K562 (cell line): ENCODE data around the gene NAIF1. TPM values are rescaled to one million over a fixed set of nuclear protein-coding genes. Genes with fewer than 3 reads are reported as not detected.

Experiments
- ELF4 ChIP-seq: fragments of 450-650 bp; formaldehyde crosslinking; IDR thresholded peaks from 2 replicates; pipeline ENCODE4 v1.4.0; 2022; ENCODE audit warnings: missing genetic modification characterization
- FOXP1 ChIP-seq: sonication (generic); formaldehyde crosslinking; IDR thresholded peaks from 2 replicates; pipeline ENCODE4 v1.8.0; 2022; ENCODE audit warnings: mild to moderate bottlenecking, missing genetic modification reagents
- GTF2E2 ChIP-seq: fragments of 200-800 bp; sonication (Bioruptor generic); IDR thresholded peaks from 2 replicates; pipeline ENCODE4 v1.6.1; 2016; ENCODE audit warnings: missing genetic modification characterization, missing compliant biosample characterization
- HEY1 ChIP-seq: fragments of 250-450 bp; sonication (Bioruptor Pico); IDR thresholded peaks from 2 replicates; pipeline ENCODE4 v1.5.0; 2020; ENCODE audit warnings: mild to moderate bottlenecking, moderate library complexity, borderline replicate concordance
- HNRNPL ChIP-seq: fragments of 200-400 bp; formaldehyde crosslinking; IDR thresholded peaks from 2 replicates; pipeline ENCODE4 v1.6.1; 2017; ENCODE audit warnings: low read depth, mild to moderate bottlenecking, low read length
- HNRNPUL1 ChIP-seq: fragments of 200-400 bp; formaldehyde crosslinking; IDR thresholded peaks from 2 replicates; pipeline ENCODE4 v1.6.1; 2017; ENCODE audit warnings: low read length
- HOXB6 ChIP-seq: fragments of 250-450 bp; sonication (Bioruptor Pico); IDR thresholded peaks from 2 replicates; pipeline ENCODE4 v1.5.1; 2022; ENCODE audit warnings: mild to moderate bottlenecking, borderline replicate concordance
- ILF3 ChIP-seq: fragments of 450-650 bp; IDR thresholded peaks from 2 replicates; pipeline ENCODE4 v1.6.1; 2018; ENCODE audit warnings: antibody characterized with exemption, mild to moderate bottlenecking, moderate library complexity, borderline replicate concordance
- IRF9 ChIP-seq: fragments of 450-650 bp; IDR thresholded peaks from 2 replicates; pipeline ENCODE4 v1.6.1; 2016; ENCODE audit warnings: missing biosample characterization, missing genetic modification characterization
- LEF1 ChIP-seq: fragments of 450-650 bp; IDR thresholded peaks from 2 replicates; pipeline ENCODE4 v1.6.1; 2016; ENCODE audit warnings: mild to moderate bottlenecking
- MCM5 ChIP-seq: fragments of 450-650 bp; IDR thresholded peaks from 2 replicates; pipeline ENCODE4 v1.6.1; 2016; ENCODE audit warnings: low read depth
- MEIS2 ChIP-seq: fragments of 450-650 bp; IDR thresholded peaks from 2 replicates; pipeline ENCODE4 v1.6.1; 2014; ENCODE audit warnings: mild to moderate bottlenecking; ENCODE audit not compliant: partially characterized antibody
- MTA2 ChIP-seq: fragments of 450-650 bp; IDR thresholded peaks from 2 replicates; pipeline ENCODE4 v1.6.1; 2016; ENCODE audit warnings: low read depth
- NRF1 ChIP-seq, 2 experiments: fragments of 450-650 bp; IDR thresholded peaks in 1 of 2; conservative IDR thresholded peaks in 1 of 2; 2 replicates each; pipeline ENCODE4 v1.6.1; 2014; ENCODE audit warnings: mild to moderate bottlenecking in 2 of 2
- PHB2 ChIP-seq: fragments of 450-650 bp; IDR thresholded peaks from 2 replicates; pipeline ENCODE4 v1.6.1; 2017; ENCODE audit warnings: low read depth
- PTRF ChIP-seq: fragments of 450-650 bp; IDR thresholded peaks from 2 replicates; pipeline ENCODE4 v1.6.1; 2016; ENCODE audit warnings: mild to moderate bottlenecking, missing genetic modification characterization, missing compliant biosample characterization
- RFX5 ChIP-seq: IDR thresholded peaks from 2 replicates; pipeline ENCODE4 v1.6.1; 2011; ENCODE audit warnings: low read depth, mild to moderate bottlenecking, improper control_type of control experiment, low read length
- TRIM24 ChIP-seq, 2 experiments: fragments of 450-650 bp; IDR thresholded peaks; 2 replicates each; pipeline ENCODE4 v1.6.1; 2016
- ZHX1 ChIP-seq: fragments of 150-350 bp; conservative IDR thresholded peaks from 2 replicates; pipeline ENCODE4 v1.6.1; 2014; ENCODE audit warnings: low read length
- ZNF134 ChIP-seq: fragments of 250-450 bp; sonication (Bioruptor Pico); conservative IDR thresholded peaks from 2 replicates; pipeline ENCODE4 v1.4.0; 2020
- ZNF274 ChIP-seq: IDR thresholded peaks from 2 replicates; pipeline ENCODE4 v1.6.1; 2011; ENCODE audit warnings: low read depth, mild to moderate bottlenecking, low read length, moderate library complexity, borderline replicate concordance
- ZNF282 ChIP-seq: sonication (generic); formaldehyde crosslinking; IDR thresholded peaks from 2 replicates; pipeline ENCODE4 v1.8.1; 2023; ENCODE audit warnings: missing genetic modification reagents
- ZNF3 ChIP-seq: fragments of 250-450 bp; sonication (Bioruptor Pico); IDR thresholded peaks from 2 replicates; pipeline ENCODE4 v1.5.0; 2021; ENCODE audit warnings: mild to moderate bottlenecking, moderate library complexity
- ZNF384 ChIP-seq: IDR thresholded peaks from 2 replicates; pipeline ENCODE4 v1.6.1; 2012; ENCODE audit warnings: low read depth, low read length, improper control_type of control experiment
- ZNF449 ChIP-seq: fragments of 250-450 bp; sonication (Bioruptor Pico); IDR thresholded peaks from 2 replicates; pipeline ENCODE4 v1.8.0; 2022; ENCODE audit warnings: moderate library complexity, mild to moderate bottlenecking, inconsistent platforms
- ZNF717 ChIP-seq: fragments of 250-450 bp; sonication (Bioruptor Pico); IDR thresholded peaks from 2 replicates; pipeline ENCODE4 v1.5.0; 2021
- polyA plus RNA-seq, 8 experiments: library from polyadenylated mRNA; depleted of rRNA in 4 of 8; stranded (reverse) in 5 of 8; unstranded in 3 of 8; fragments of >200 nt; fragmentation: Nextera tagmentation in 2 of 8; fragmentation: Illumina TruSeq in 1 of 8; extraction: Ambion mirVana in 2 of 8; extraction: Trizol in 1 of 8; gene quantifications; 2 replicates each; pipeline versions ENCODE4 v1.2.1 to v1.2.3, GENCODE V29; 2011 to 2014; ENCODE audit warnings: inconsistent platforms in 1 of 8, missing spikeins in 1 of 8
- total RNA-seq, 7 experiments: library from RNA; depleted of rRNA in 6 of 7; stranded (reverse); fragments of >200 nt in 6 of 7; fragmentation: Illumina TruSeq in 2 of 7; extraction: Trizol in 2 of 7; gene quantifications; 2 replicates each; pipeline versions ENCODE4 v1.2.1 to v1.2.3, GENCODE V29; 2011 to 2021; ENCODE audit warnings: low replicate concordance in 1 of 7

The NAIF1 gene
- total and polyA plus RNA-seq, 9 of the 15 experiments (the other 6 are each of a cell fraction or from before 2014, with no cell fraction given) = 4.8 to 26.6 (median 17.2) TPM

GRCh38 chr9:128115187-128116103 lies 48.3 kb upstream of the NAIF1 start (continued):
- TF ChIP-seq HNRNPUL1 = no peak
- no peak for TF ChIP-seq ZHX1
- peak; percentile 93 for TF ChIP-seq MTA2
- peak; percentile 55 to 61 for TF ChIP-seq NRF1 (conservative IDR thresholded peaks at IDR 0.05 in 1 of 2, IDR thresholded peaks at IDR 0.05 in 1 of 2)
- TF ChIP-seq ZNF282 = no peak
- TF ChIP-seq MCM5 = no peak
- no peak for TF ChIP-seq ZNF449
- TF ChIP-seq PTRF (tag) = no peak
- peak; percentile 84 for TF ChIP-seq LEF1
- TF ChIP-seq RFX5 = no peak
- TF ChIP-seq MEIS2 = peak; percentile 97
- no peak for TF ChIP-seq FOXP1
- no peak for TF ChIP-seq ZNF274
- TF ChIP-seq GTF2E2 = no peak
- peak; percentile 49; the same call in 1 of the 2 replicates for TF ChIP-seq ILF3
- peak; percentile 79 to 87 for TF ChIP-seq TRIM24 (IDR thresholded peaks at IDR 0.05)
- TF ChIP-seq HOXB6 (CRISPR knock-in tag) = no peak
- TF ChIP-seq ZNF384 = no peak
- no peak for TF ChIP-seq ZNF717 (CRISPR knock-in tag)
- no peak for TF ChIP-seq IRF9 (tag)
- TF ChIP-seq ZNF134 (CRISPR knock-in tag) = no peak
- no peak for TF ChIP-seq HEY1
- TF ChIP-seq ELF4 (CRISPR knock-in tag) = peak; percentile 12; the same call in 1 of the 2 replicates
- TF ChIP-seq PHB2 = peak; percentile 82
- no peak for TF ChIP-seq ZNF3
- peak; percentile 33; the same call in 1 of the 2 replicates for TF ChIP-seq HNRNPL
